ENCODE results near the gene SOX13. TPM values are rescaled to one million over a fixed set of nuclear protein-coding genes. Genes with fewer than 3 reads are reported as not detected.
"Not testable (repeated sequence)": the region's sequence is repeated elsewhere in the genome, so short reads cannot be mapped to it uniquely, and the experiment has no call there.

SOX13 gene
- total and polyA plus RNA-seq, 5 donors, result 9.4 to 17.9 (median 11.6) TPM

DNA sequence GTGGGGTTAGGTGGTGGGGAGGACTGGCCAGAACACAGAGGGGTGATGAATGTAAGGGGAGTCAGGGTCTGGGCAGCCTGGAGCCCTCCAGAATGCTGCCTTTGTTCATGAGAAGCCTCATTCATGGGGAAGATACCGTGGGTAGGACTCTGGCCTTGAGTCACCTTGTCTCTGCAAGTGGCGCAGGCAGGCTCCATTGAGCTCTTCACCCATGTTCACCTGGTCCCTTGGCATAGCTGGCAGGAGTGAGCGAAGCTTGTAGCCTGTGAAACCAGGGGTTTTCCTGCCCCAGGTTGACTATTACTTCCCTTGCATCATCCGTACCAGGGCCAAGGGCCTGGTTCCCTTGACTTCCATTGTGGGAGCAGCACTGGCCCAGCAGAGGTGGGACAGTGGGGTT is 25.8 kb downstream of the SOX13 start:
- 94% methylated on average over 4 of the region's 4 CpGs for WGBS
- Histone ChIP-seq H3K4me1 (ENCODE audit: control insufficient read depth, insufficient read depth, low read length) (peaks cover 21% of the 10 kb centered on the region), H3K27ac (ENCODE audit: low read length) (no peak overlapping the region), H3K4me3 (ENCODE audit: low read length) (no peak overlapping the region), H3K27me3 (ENCODE audit: control insufficient read depth, insufficient read depth) (no peaks in the 10 kb centered on the region), H3K9me3 (ENCODE audit: control insufficient read depth, low read length) (no peaks in the 10 kb centered on the region)
- ATAC-seq (no peak), DNase-seq (peak in 1 of 3 donors; percentile 20)
- intact Hi-C loops (cut with DNase I), result no loop called here

DNA sequence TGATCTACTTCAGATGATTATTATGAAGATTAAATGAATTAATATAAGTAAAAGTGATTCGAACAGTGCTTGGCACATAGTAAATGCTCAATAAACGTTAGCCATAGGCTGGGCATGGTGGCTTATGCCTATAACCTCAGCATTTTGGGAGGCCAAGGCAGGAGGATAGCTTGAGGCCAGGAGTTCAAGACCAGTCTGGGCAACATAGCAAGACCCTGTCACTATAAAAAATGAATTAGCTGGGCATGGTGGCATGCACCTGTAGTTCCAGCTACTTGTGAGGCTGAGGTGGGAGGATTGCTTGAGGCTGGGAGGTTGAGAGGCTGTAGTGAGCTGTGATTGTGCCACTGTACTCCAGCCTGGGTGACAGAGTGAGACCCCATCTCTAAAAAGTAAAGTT is 26.8 kb downstream of the SOX13 start:
- ATAC-seq; H3K4me3 ChIP-seq (ENCODE audit: low read length); intact Hi-C loops (cut with DNase I); H3K27ac ChIP-seq (ENCODE audit: low read length); H3K9me3 ChIP-seq (ENCODE audit: control insufficient read depth, low read length); H3K27me3 ChIP-seq (ENCODE audit: control insufficient read depth, insufficient read depth); DNase-seq: not testable (repeated sequence)
- peaks cover 27% of the 10 kb centered on the region for H3K4me1 ChIP-seq (ENCODE audit: control insufficient read depth, insufficient read depth, low read length)
- WGBS, result 84% methylated on average over 2 of the region's 2 CpGs

DNA sequence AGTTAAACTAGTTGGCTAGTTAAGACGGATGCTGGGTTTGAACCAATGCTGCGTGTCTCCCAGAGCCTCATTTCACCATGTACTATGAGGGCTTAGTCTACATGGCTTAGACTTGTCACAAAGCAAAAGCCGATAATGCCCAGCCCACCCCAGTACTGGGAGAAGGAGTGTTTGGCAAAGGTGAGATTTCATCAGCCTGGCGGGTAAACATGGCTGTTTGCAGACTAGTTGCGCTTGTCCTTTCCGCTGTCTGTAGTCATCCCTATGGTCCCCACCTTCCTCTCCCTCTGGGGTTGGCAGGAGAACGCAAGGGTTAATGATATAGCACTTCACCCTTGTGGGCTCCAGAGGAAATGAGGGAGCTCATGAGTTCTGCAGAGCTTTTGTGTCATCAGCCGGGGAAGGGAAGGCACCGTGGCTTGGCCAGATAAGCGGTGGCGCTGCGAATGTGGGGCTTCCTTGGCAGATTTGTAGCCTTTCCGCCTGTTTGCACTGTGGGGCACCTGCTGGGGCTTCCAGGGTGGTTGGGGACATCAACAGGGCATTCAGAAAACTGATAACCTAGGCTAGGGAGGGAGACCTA is 29.2 kb downstream of the SOX13 start:
- Histone ChIP-seq H3K9me3 (ENCODE audit: control insufficient read depth, low read length) (no peaks in the 10 kb centered on the region), H3K27me3 (ENCODE audit: control insufficient read depth, insufficient read depth) (no peaks in the 10 kb centered on the region), H3K27ac (ENCODE audit: low read length) (no peak overlapping the region), H3K4me1 (ENCODE audit: control insufficient read depth, insufficient read depth, low read length) (peaks cover 22% of the 10 kb centered on the region), H3K4me3 (ENCODE audit: low read length) (no peak overlapping the region)
- 43% methylated on average over 13 of the region's 13 CpGs for WGBS
- DNase-seq, result peak in 1 of 3 donors; percentile 30
- intact Hi-C loops (cut with DNase I), result no loop called here
- ATAC-seq, result no peak

DNA sequence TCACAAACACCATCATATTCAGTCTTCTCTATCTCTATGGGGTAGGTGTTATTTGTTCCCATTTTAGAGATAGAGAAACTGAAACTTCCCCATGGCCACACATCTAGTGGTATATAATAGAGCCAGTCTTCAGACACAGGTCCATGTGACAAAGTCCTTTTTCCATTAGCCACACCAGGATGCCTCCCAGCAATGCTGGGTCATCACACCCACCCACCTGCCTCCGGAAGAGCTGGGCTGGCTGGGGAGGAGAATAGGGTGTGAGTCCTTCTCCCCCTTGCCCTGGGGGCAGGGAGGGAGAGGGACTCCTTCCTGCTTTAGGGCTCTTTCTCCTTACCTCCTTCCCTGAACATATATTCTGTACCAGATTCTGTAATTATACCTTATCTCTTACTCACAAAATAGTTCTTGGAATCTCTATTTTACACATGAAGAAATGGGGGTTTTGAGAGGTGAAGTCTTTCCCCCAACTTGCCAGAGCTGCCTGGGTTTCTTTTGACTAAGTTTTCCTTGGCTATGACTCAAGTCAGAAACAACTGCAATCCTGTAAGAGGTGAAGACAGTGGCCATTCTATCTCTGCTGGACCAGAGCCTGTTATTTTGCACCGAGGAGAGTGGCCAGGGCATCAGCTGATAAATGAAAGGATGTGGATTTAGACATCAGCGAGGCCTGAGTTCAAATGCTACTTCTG is 30.0 kb downstream of the SOX13 start:
- DNase-seq (peak in 1 of 3 donors; percentile 12), ATAC-seq (peak in 1 of 2 donors; percentile 42)
- H3K27me3 ChIP-seq (ENCODE audit: control insufficient read depth, insufficient read depth), result no peaks in the 10 kb centered on the region
- no peak overlapping the region for H3K4me3 ChIP-seq (ENCODE audit: low read length)
- intact Hi-C loops (cut with DNase I), result no loop called here
- H3K27ac ChIP-seq (ENCODE audit: low read length), result peak overlapping the region; percentile 75
- H3K9me3 ChIP-seq (ENCODE audit: control insufficient read depth, low read length), result no peaks in the 10 kb centered on the region
- WGBS, result 27% methylated on average over 3 of the region's 3 CpGs
- peaks cover 26% of the 10 kb centered on the region for H3K4me1 ChIP-seq (ENCODE audit: control insufficient read depth, insufficient read depth, low read length)

DNA sequence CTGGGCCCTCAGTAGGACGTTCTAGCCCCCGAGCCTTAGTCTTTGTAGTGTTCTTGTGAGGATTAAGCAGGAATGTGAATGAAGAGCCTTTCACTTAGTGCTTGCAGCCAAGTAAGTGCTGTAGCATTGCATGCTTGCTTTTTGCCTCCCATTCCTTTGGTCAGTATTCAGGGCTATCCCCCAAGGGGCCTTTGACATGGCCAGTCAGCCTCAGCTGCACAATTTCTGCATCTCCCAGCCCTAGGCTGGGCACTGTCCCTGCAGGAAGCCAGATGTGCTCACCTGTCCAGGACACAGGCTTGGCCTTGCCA is 30.5 kb downstream of the SOX13 start:
- Histone ChIP-seq H3K4me1 (ENCODE audit: control insufficient read depth, insufficient read depth, low read length) (peaks cover 29% of the 10 kb centered on the region), H3K9me3 (ENCODE audit: control insufficient read depth, low read length) (no peaks in the 10 kb centered on the region), H3K4me3 (ENCODE audit: low read length) (no peak overlapping the region), H3K27me3 (ENCODE audit: control insufficient read depth, insufficient read depth) (no peaks in the 10 kb centered on the region), H3K27ac (ENCODE audit: low read length) (peak overlapping the region; percentile 75)
- DNase-seq, result peak in 1 of 3 donors; percentile 18
- ATAC-seq, result peak in 1 of 2 donors; percentile 7
- WGBS, result 40% methylated on average over 2 of the region's 2 CpGs
- intact Hi-C loops (cut with DNase I), result no loop called here

DNA sequence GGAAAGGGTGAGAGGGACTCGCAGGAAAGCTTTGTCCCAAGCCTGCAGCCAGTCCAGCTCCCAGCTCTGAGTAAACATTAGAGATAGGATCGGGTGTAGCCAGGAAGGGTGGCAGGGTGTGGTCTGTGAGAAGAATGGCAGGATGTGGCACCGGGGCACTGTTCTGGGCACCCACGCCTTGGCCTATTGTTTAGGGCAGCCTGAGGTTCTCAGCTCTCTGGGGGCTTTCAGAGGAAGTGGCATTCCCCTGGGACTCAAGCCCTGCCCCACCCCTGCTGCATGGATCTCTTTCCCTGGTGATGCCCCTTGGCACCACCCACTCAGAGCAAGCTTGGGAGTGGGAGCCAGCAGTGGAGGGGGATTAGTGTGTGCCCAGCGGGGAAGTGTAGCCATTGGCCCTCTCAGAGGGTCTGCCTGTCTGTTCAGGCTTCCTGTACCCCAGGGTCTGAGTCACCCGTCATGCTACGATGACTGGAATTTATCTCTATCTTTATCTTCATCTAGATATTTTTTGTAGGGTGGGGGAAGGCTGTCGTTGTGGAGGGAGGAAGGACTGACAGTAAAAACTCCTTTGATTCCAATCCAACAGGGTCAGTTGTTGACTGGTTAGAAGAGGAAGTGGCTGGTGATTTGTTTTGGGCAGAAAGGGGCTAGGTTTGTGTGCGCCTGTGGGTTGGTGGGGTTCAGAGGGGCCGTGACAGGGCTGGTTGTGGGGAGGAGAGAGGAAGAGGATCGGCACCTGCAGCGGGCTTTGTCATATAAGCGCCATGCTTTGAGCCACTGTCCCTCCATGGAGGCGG is 31.6 kb downstream of the SOX13 start:
- H3K4me1 ChIP-seq (ENCODE audit: control insufficient read depth, insufficient read depth, low read length), result peaks cover 29% of the 10 kb centered on the region
- ATAC-seq, result peak; percentile 62 to 80
- intact Hi-C loops (cut with DNase I), result no loop called here
- no peaks in the 10 kb centered on the region for H3K9me3 ChIP-seq (ENCODE audit: control insufficient read depth, low read length)
- peak overlapping the region; percentile 75 for H3K27ac ChIP-seq (ENCODE audit: low read length)
- DNase-seq, result peak; percentile 61 to 70 (median 68)
- H3K27me3 ChIP-seq (ENCODE audit: control insufficient read depth, insufficient read depth), result no peaks in the 10 kb centered on the region
- H3K4me3 ChIP-seq (ENCODE audit: low read length), result no peak overlapping the region
- WGBS, result 62% methylated on average over 14 of the region's 14 CpGs

DNA sequence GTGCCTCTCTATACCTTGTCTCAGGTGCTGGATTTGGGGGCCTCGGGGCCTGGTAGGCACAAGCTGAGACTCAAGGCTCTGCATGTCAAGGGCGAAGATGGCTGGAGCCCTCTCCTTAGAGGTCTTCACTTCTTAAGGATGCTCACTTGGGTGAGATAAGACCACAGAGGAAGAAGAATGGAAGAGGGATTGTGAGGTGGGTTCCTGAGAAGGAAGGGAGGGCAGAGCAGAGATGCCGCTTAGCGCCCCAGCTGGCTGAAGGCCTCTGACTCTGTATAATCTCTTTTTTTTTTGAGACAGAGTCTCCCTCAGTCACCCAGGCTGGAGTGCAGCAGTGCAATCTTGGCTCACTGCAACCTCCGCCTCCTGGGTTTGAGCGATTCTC is 32.2 kb downstream of the SOX13 start:
- Histone ChIP-seq H3K27ac (ENCODE audit: low read length) (no peak overlapping the region), H3K4me3 (ENCODE audit: low read length) (no peak overlapping the region), H3K4me1 (ENCODE audit: control insufficient read depth, insufficient read depth, low read length) (peaks cover 29% of the 10 kb centered on the region), H3K27me3 (ENCODE audit: control insufficient read depth, insufficient read depth) (no peaks in the 10 kb centered on the region), H3K9me3 (ENCODE audit: control insufficient read depth, low read length) (no peaks in the 10 kb centered on the region)
- 77% methylated on average over 6 of the region's 6 CpGs for WGBS
- intact Hi-C loops (cut with DNase I), result no loop called here
- no peak for ATAC-seq
- no peak for DNase-seq

DNA sequence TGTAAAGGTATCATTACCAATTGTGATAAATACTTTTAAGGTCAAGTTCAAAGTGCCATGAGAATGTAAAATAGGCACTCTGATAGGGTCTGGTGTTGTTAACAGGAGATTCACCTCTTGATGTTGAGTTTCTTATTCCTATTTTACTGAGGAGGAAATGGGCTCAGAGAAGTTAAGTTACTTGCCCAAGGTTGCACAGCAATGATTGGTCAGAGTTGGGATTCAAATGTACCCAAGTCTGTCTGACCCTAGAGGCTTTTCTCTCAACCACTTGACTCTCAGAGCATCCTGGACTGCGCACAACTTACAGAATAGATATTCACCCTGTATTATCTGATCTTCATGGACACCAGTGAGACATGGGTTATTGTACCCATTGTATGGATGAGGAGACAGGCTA is 33.9 kb downstream of the SOX13 start:
- intact Hi-C loops (cut with DNase I), result no loop called here
- 98% methylated on average over 1 of the region's 1 CpG for WGBS
- Histone ChIP-seq H3K9me3 (ENCODE audit: control insufficient read depth, low read length) (no peaks in the 10 kb centered on the region), H3K27ac (ENCODE audit: low read length) (no peak overlapping the region), H3K27me3 (ENCODE audit: control insufficient read depth, insufficient read depth) (no peaks in the 10 kb centered on the region), H3K4me3 (ENCODE audit: low read length) (no peak overlapping the region), H3K4me1 (ENCODE audit: control insufficient read depth, insufficient read depth, low read length) (peaks cover 25% of the 10 kb centered on the region)
- DNase-seq (no peak), ATAC-seq (no peak)

DNA sequence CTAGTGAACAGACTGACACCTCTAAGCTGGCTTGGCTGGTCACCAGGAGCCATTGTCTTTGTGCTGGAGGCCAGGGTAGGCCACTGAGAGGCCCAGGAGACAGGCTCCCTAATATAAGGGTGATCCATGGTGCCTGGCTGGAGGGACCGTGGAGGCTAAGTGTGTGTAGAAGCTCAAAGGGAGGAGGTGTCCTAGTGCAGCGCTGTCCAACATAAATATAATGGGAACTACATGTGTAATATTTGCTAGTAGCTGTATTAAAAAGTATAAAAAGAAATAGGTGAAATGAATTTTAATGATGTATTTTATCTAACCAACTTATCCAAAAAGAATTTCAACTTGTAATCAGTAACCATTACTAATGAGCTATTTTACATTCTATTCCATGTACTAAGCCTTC is 35.0 kb downstream of the SOX13 start:
- peak overlapping the region; percentile 66 for H3K27ac ChIP-seq (ENCODE audit: low read length)
- intact Hi-C loops (cut with DNase I), result no loop called here
- 83% methylated on average over 2 of the region's 2 CpGs for WGBS
- H3K4me3 ChIP-seq (ENCODE audit: low read length), result no peak overlapping the region
- no peaks in the 10 kb centered on the region for H3K27me3 ChIP-seq (ENCODE audit: control insufficient read depth, insufficient read depth)
- ATAC-seq (no peak), DNase-seq (no peak)
- H3K9me3 ChIP-seq (ENCODE audit: control insufficient read depth, low read length), result no peaks in the 10 kb centered on the region
- H3K4me1 ChIP-seq (ENCODE audit: control insufficient read depth, insufficient read depth, low read length), result peaks cover 20% of the 10 kb centered on the region

DNA sequence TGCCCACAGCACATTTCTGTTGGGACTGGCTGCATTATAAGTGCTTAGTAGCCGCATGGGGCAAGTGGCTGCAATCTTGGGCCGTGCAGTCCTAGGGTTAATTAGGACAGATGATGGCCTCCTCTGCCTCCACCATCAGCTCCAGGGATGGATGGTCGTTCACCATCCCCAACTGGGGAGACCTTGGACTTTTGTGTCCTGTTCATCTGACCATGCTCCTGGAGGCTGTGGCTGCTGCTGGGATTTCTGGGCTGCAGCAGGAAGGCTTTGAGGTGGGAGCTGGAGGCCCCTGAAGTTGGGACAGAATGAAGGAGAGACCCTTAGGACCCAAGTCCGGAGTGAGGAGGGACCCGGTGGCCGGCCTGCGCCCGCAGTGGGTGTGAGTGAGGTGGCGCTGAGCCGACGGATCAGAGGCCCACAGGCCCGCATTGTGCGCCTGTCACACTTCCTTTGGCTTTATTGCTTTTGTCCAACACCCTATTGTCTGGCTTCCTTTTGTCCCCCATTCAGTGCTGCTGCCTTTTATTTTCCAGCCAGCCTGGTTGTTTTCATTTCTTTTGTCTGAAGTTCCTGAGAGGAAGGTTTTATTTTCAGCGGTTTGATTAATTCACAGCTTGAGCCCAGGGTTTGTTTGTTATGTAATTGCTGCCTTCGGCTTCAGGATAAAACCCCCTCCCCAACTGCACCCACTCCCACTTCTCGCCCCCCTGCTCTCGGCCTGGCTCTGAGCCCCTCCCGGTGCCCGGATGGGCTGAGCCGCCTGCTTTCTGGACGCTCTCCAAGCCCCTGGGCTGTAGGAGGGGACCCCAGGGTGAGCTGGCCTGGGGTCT is 35.6 kb downstream of the SOX13 start:
- no peaks in the 10 kb centered on the region for H3K9me3 ChIP-seq (ENCODE audit: control insufficient read depth, low read length)
- ATAC-seq (peak; percentile 30 to 81), DNase-seq (peak in 1 of 3 donors; percentile 66)
- WGBS, result 46% methylated on average over 21 of the region's 21 CpGs
- no peak overlapping the region for H3K4me3 ChIP-seq (ENCODE audit: low read length)
- intact Hi-C loops (cut with DNase I), result no loop called here
- H3K27ac ChIP-seq (ENCODE audit: low read length), result peak overlapping the region; percentile 66
- H3K4me1 ChIP-seq (ENCODE audit: control insufficient read depth, insufficient read depth, low read length), result peaks cover 15% of the 10 kb centered on the region
- H3K27me3 ChIP-seq (ENCODE audit: control insufficient read depth, insufficient read depth), result no peaks in the 10 kb centered on the region

Measured in right cardiac atrium (tissue), 5 donors.